CD4-positive, alpha-beta memory T cell (primary cell): ENCODE data around the gene SLC29A1. TPM values are rescaled to one million over a fixed set of nuclear protein-coding genes. Genes with fewer than 3 reads are reported as not detected.

Source experiments
- CTCF ChIA-PET: fragments of 350-600 bp; sonication (Branson Sonifier 250); formaldehyde crosslinking; loops from one replicate; lab custom pipeline; 2021; ENCODE audit warnings: inconsistent platforms; ENCODE audit not compliant: partially characterized antibody; lab: Charles Lee
- POLR2A ChIA-PET: fragments of 350-600 bp; sonication (Branson Sonifier 250); formaldehyde crosslinking; loops from one replicate; lab custom pipeline; 2021; ENCODE audit not compliant: partially characterized antibody; lab: Charles Lee
- DNase-seq, 5 donors: peaks; one replicate each; pipeline versions ENCODE4 v3.0.0 to v3.0.0-alpha.2; 2020 to 2022; ENCODE audit warnings: mixed read lengths in 1 of 5
- H3K27ac ChIP-seq: one replicate; pipeline ENCODE4 v1.7.0; 2013; ENCODE audit warnings: low read depth, low read length
- H3K27me3 ChIP-seq: 2 replicates; pipeline ENCODE4 v1.7.0; 2013; ENCODE audit warnings: mild to moderate bottlenecking, low read length, moderate library complexity; ENCODE audit not compliant: insufficient read depth
- H3K36me3 ChIP-seq: 2 replicates; pipeline ENCODE4 v1.7.0; 2013; ENCODE audit warnings: mild to moderate bottlenecking, low read length, moderate library complexity; ENCODE audit not compliant: insufficient read depth
- H3K4me1 ChIP-seq: 2 replicates; pipeline ENCODE4 v1.7.0; 2013; ENCODE audit warnings: mild to moderate bottlenecking, low read length, moderate library complexity; ENCODE audit not compliant: insufficient read depth
- H3K4me3 ChIP-seq, 2 donors: one replicate each; pipeline ENCODE4 v1.7.0; 2013; ENCODE audit warnings: low read length in 2 of 2, mild to moderate bottlenecking in 1 of 2
- H3K9me3 ChIP-seq, 2 donors: one replicate each; pipeline ENCODE4 v1.7.0; 2013; ENCODE audit warnings: low read length in 2 of 2, control low read depth in 1 of 2; ENCODE audit not compliant: control insufficient read depth in 1 of 2
- H3K27ac Mint-ChIP-seq, 7 donors: one replicate each; pipeline ENCODE4 v1.8.0; 2020 to 2021; ENCODE audit warnings: mixed read lengths in 7 of 7, mild to moderate bottlenecking in 6 of 7, inconsistent platforms in 3 of 7, moderate library complexity in 3 of 7
- H3K27me3 Mint-ChIP-seq, 2 donors: one replicate each; pipeline ENCODE4 v1.8.0; 2020 to 2021; ENCODE audit warnings: mixed read lengths in 2 of 2
- H3K36me3 Mint-ChIP-seq, 2 donors: one replicate each; pipeline ENCODE4 v1.8.0; 2020 to 2021; ENCODE audit warnings: mixed read lengths in 2 of 2, inconsistent platforms in 1 of 2, mild to moderate bottlenecking in 1 of 2
- H3K4me1 Mint-ChIP-seq, 4 donors: one replicate each; pipeline ENCODE4 v1.8.0; 2020 to 2021; ENCODE audit warnings: mixed read lengths in 4 of 4, mild to moderate bottlenecking in 1 of 4
- H3K4me3 Mint-ChIP-seq, 8 donors: one replicate each; pipeline ENCODE4 v1.8.0; 2020 to 2021; ENCODE audit warnings: mixed read lengths in 8 of 8, mild to moderate bottlenecking in 7 of 8, moderate library complexity in 6 of 8, inconsistent platforms in 3 of 8
- H3K9me3 Mint-ChIP-seq, 8 donors: one replicate each; pipeline ENCODE4 v1.8.0; 2020 to 2021; ENCODE audit warnings: mixed read lengths in 8 of 8, mild to moderate bottlenecking in 5 of 8, inconsistent platforms in 3 of 8, moderate library complexity in 1 of 8
- intact Hi-C: fragments of 100-400 bp; cut with micrococcal nuclease; formaldehyde crosslinking; loops from one replicate; pipeline ENCODE4 v1.15.1; 2023
- polyA plus RNA-seq, 2 donors: library from polyadenylated mRNA; unstranded; fragments of 300-500 nt; fragmentation: Illumina TruSeq; gene quantifications; one replicate each; pipeline ENCODE4 v1.2.3, GENCODE V29; 2021
- total RNA-seq, 2 experiments: library from RNA; stranded (reverse); gene quantifications; one replicate each; pipeline ENCODE4 v1.2.3, GENCODE V29; 2021

SLC29A1 gene
- total and polyA plus RNA-seq, 4 experiments from 2014 or later: 2.1 to 3.7 (median 3.2) TPM

DNA sequence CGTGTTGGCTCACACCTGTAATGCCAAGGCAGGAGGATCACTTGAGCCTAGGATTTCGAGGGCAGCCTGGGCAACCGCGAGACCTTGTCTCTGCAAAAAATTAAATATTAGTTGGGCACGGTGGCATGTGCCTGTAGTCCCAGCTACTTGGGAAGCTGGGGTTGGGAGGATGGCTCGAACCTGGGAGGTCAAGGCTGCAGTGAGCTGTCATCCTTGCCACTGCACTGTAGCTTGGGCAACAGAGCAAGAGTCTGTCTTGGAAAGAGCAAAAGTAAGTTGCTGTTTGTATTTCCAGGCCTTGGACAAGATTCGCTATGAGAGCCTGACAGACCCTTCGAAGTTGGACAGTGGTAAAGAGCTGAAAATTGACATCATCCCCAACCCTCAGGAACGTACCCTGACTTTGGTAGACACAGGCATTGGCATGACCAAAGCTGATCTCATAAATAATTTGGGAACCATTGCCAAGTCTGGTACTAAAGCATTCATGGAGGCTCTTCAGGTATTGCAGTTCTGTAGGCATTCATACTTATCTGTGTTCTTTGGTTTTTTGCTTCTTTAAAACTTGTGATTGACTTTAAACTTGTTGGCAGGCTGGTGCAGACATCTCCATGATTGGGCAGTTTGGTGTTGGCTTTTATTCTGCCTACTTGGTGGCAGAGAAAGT is 25.8 kb downstream of the SLC29A1 start:
- Mint-ChIP-seq H3K9me3 (peaks cover 0 to 8% (median 0%) of the 10 kb centered on the region in 8 donors), H3K4me3 (peak overlapping the region; percentile 97 to 100 (median 99)), H3K4me1 (peaks cover 32 to 81% (median 49%) of the 10 kb centered on the region in 4 donors), H3K27me3 (peaks cover 2 to 4% of the 10 kb centered on the region in 2 donors), H3K27ac (peak overlapping the region in 6 of 7 donors; percentile 90 to 99 (median 99)), H3K36me3 (peaks cover 50 to 79% of the 10 kb centered on the region in 2 donors)
- Histone ChIP-seq H3K27ac (peak overlapping the region; percentile 97), H3K4me3 (no peak overlapping the region), H3K9me3 (no peaks in the 10 kb centered on the region), H3K4me1 (peaks cover 33% of the 10 kb centered on the region), H3K36me3 (peaks cover 50% of the 10 kb centered on the region), H3K27me3 (no peaks in the 10 kb centered on the region)
- no peak for DNase-seq
- ChIA-PET POLR2A (interaction anchor here (1.3 to 6.3 kb wide), 5 partner anchors 8 to 77 kb away, joined by 3 to 217 read pairs (median 71); partner anchors contain the start of genes NFKBIE and SLC35B2), CTCF (interaction anchor here (5.5 kb wide), 1 partner anchor 6 kb away, joined by 68 read pairs; the partner anchor contains the start of gene SLC35B2)
- intact Hi-C loops: loop anchor here (5.0 kb wide), 1 partner anchor 612 kb away; the partner anchor contains the start of gene MAD2L1BP

DNA sequence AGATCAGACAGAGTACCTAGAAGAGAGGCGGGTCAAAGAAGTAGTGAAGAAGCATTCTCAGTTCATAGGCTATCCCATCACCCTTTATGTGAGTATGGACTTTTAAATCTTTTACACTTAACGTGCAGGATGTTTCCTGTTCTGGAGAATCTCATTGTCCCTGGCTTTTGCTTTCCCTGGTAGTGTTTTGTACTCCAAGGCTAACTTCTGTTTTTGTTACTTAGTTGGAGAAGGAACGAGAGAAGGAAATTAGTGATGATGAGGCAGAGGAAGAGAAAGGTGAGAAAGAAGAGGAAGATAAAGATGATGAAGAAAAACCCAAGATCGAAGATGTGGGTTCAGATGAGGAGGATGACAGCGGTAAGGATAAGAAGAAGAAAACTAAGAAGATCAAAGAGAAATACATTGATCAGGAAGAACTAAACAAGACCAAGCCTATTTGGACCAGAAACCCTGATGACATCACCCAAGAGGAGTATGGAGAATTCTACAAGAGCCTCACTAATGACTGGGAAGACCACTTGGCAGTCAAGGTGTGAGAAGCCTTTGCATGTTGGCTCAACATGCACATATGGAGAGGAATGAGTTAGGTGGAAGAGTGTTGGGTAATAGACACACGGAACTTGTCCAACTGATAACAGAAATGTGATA is 26.8 kb downstream of the SLC29A1 start:
- CTCF ChIA-PET: interaction anchor here (1.8 to 8.8 kb wide), 4 partner anchors 12 to 79 kb away, joined by 4 to 82 read pairs (median 15); partner anchors contain the start of genes NFKBIE and TMEM151B
- peaks cover 0 to 8% (median 0%) of the 10 kb centered on the region in 8 donors for H3K9me3 Mint-ChIP-seq
- Histone ChIP-seq H3K36me3 (peaks cover 60% of the 10 kb centered on the region), H3K4me3 (no peak overlapping the region), H3K27ac (peak overlapping the region; percentile 10), H3K9me3 (no peaks in the 10 kb centered on the region), H3K4me1 (peaks cover 35% of the 10 kb centered on the region), H3K27me3 (no peaks in the 10 kb centered on the region)
- H3K4me3 Mint-ChIP-seq: peak overlapping the region in 3 of 8 donors; percentile 1 to 63 (median 3)
- POLR2A ChIA-PET: interaction anchor here (0.9 to 5.0 kb wide), 4 partner anchors 12 to 78 kb away, joined by 3 to 71 read pairs (median 7); no protein-coding TSS in a partner anchor
- H3K36me3 Mint-ChIP-seq: peaks cover 50 to 88% of the 10 kb centered on the region in 2 donors
- DNase-seq: no peak
- peaks cover 2 to 4% of the 10 kb centered on the region in 2 donors for H3K27me3 Mint-ChIP-seq
- peaks cover 36 to 89% (median 54%) of the 10 kb centered on the region in 4 donors for H3K4me1 Mint-ChIP-seq
- peak overlapping the region in 6 of 7 donors; percentile 45 to 99 (median 84) for H3K27ac Mint-ChIP-seq
- intact Hi-C loops: no loop called here

DNA sequence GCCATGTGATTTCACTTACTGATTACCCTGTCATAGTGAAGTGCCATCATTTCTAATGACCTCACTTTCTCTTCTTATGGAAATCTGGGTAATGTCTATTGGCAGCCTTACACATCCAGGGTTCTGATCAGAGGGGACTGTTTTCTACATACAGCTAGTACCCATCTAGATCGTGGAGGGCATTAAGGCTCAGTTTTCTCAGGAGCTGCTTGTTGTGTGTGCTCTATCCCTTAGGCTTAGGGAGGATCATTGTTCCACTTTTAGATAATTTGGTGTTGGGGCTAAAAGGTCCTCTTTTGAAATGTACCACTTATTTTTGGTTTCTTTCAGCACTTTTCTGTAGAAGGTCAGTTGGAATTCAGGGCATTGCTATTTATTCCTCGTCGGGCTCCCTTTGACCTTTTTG is 27.3 kb downstream of the SLC29A1 start:
- H3K4me1 Mint-ChIP-seq: peaks cover 37 to 89% (median 53%) of the 10 kb centered on the region in 4 donors
- Histone ChIP-seq H3K36me3 (peaks cover 63% of the 10 kb centered on the region), H3K27ac (peak overlapping the region; percentile 10), H3K27me3 (no peaks in the 10 kb centered on the region), H3K4me3 (no peak overlapping the region), H3K4me1 (peaks cover 37% of the 10 kb centered on the region), H3K9me3 (no peaks in the 10 kb centered on the region)
- DNase-seq: no peak
- ChIA-PET CTCF (interaction anchor here (0.6 to 8.8 kb wide), 6 partner anchors 11 to 79 kb away, joined by 3 to 82 read pairs (median 7); partner anchors contain the start of genes NFKBIE and TMEM151B), POLR2A (interaction anchor here (0.9 to 3.6 kb wide), 4 partner anchors 12 to 27 kb away, joined by 3 to 11 read pairs (median 6); partner anchors contain the start of gene SLC29A1)
- peaks cover 2 to 4% of the 10 kb centered on the region in 2 donors for H3K27me3 Mint-ChIP-seq
- H3K4me3 Mint-ChIP-seq: no peak overlapping the region
- H3K9me3 Mint-ChIP-seq: peaks cover 0 to 8% (median 0%) of the 10 kb centered on the region in 8 donors
- H3K36me3 Mint-ChIP-seq: peaks cover 50 to 90% of the 10 kb centered on the region in 2 donors
- intact Hi-C loops: no loop called here
- H3K27ac Mint-ChIP-seq: peak overlapping the region in 1 of 7 donors; percentile 99

DNA sequence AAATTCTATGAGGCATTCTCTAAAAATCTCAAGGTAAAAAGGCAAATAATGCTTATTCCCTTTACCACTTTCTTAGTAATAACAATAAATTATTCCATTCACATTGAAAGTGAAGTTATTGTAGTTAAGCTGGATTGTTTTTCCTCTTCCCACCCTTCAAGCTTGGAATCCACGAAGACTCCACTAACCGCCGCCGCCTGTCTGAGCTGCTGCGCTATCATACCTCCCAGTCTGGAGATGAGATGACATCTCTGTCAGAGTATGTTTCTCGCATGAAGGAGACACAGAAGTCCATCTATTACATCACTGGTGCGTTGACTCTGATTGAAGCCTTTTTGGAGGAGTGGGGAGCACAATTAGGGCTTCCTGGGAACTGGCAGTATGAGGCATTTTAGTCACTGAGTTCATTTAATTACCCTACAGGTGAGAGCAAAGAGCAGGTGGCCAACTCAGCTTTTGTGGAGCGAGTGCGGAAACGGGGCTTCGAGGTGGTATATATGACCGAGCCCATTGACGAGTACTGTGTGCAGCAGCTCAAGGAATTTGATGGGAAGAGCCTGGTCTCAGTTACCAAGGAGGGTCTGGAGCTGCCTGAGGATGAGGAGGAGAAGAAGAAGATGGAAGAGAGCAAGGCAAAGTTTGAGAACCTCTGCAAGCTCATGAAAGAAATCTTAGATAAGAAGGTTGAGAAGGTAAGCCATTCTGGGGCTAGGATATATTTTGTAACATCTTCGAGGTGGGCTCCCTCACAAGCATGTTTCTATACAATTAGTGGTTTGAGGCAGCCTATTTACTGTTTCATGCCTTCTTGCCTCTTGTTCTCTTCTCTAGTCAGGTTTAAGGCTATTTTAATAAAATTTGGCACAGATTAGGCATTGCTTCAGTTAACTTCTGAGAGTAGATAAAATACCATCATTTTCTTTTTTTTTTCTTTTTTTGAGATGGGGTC is 28.5 kb downstream of the SLC29A1 start:
- Histone ChIP-seq H3K4me1 (peaks cover 45% of the 10 kb centered on the region), H3K36me3 (peaks cover 63% of the 10 kb centered on the region), H3K4me3 (no peak overlapping the region), H3K27me3 (no peaks in the 10 kb centered on the region), H3K27ac (no peak overlapping the region), H3K9me3 (no peaks in the 10 kb centered on the region)
- H3K4me3 Mint-ChIP-seq: peak overlapping the region in 2 of 8 donors; percentile 13 to 55
- H3K27me3 Mint-ChIP-seq: peaks cover under 1 to 3% of the 10 kb centered on the region in 2 donors
- peak overlapping the region in 4 of 7 donors; percentile 82 to 99 (median 84) for H3K27ac Mint-ChIP-seq
- intact Hi-C loops: no loop called here
- H3K9me3 Mint-ChIP-seq: peaks cover 0 to 11% (median 0%) of the 10 kb centered on the region in 8 donors
- H3K4me1 Mint-ChIP-seq: peaks cover 45 to 93% (median 60%) of the 10 kb centered on the region in 4 donors
- POLR2A ChIA-PET: interaction anchor here (0.9 to 3.6 kb wide), 3 partner anchors 10 to 28 kb away, joined by 3 to 11 read pairs (median 9); partner anchors contain the start of gene SLC29A1
- no peak for DNase-seq
- CTCF ChIA-PET: interaction anchor here (1.0 to 8.8 kb wide), 8 partner anchors 10 to 81 kb away, joined by 3 to 82 read pairs (median 4); partner anchors contain the start of genes NFKBIE and TMEM151B
- H3K36me3 Mint-ChIP-seq: peaks cover 50 to 91% of the 10 kb centered on the region in 2 donors

DNA sequence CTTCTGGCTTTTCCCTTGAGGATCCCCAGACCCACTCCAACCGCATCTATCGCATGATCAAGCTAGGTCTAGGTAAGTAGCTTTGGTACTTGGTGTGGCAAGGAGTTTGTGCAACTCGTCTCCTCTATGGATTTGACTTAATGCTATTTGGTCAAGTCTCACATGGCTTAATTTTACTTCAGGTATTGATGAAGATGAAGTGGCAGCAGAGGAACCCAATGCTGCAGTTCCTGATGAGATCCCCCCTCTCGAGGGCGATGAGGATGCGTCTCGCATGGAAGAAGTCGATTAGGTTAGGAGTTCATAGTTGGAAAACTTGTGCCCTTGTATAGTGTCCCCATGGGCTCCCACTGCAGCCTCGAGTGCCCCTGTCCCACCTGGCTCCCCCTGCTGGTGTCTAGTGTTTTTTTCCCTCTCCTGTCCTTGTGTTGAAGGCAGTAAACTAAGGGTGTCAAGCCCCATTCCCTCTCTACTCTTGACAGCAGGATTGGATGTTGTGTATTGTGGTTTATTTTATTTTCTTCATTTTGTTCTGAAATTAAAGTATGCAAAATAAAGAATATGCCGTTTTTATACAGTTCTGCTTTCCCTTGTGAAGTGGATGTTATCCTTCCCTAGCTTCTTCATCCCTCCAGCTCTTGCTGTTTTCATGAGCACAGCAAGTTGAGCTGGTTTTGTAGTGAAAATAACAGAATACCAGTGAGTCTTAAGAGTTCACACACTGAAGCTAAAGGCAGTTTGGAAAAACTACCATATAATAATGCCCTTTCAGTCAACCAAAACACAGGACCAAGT is 30.1 kb downstream of the SLC29A1 start:
- peaks cover 45% of the 10 kb centered on the region for H3K4me1 ChIP-seq
- H3K27ac ChIP-seq: no peak overlapping the region
- H3K9me3 ChIP-seq: no peaks in the 10 kb centered on the region
- peaks cover 0 to 5% (median 0%) of the 10 kb centered on the region in 8 donors for H3K9me3 Mint-ChIP-seq
- DNase-seq: peak in 4 of 5 donors; percentile 55 to 70 (median 58)
- peak overlapping the region in 1 of 8 donors; percentile 32 for H3K4me3 Mint-ChIP-seq
- peak overlapping the region in 6 of 7 donors; percentile 19 to 81 (median 63) for H3K27ac Mint-ChIP-seq
- POLR2A ChIA-PET: interaction anchor here (1.0 to 4.1 kb wide), 4 partner anchors 9 to 77 kb away, joined by 3 to 21 read pairs (median 8); partner anchors contain the start of gene SLC29A1
- intact Hi-C loops: loop anchor here (1.0 kb wide), 1 partner anchor 81 kb away; no protein-coding TSS in a partner anchor
- CTCF ChIA-PET: interaction anchor here (0.8 to 8.8 kb wide), 11 partner anchors 7 to 122 kb away, joined by 3 to 82 read pairs (median 4); partner anchors contain the start of genes HSP90AB1, NFKBIE and TMEM151B
- no peak overlapping the region for H3K4me3 ChIP-seq
- H3K36me3 ChIP-seq: peaks cover 64% of the 10 kb centered on the region
- no peaks in the 10 kb centered on the region for H3K27me3 ChIP-seq
- peaks cover 47 to 83% of the 10 kb centered on the region in 2 donors for H3K36me3 Mint-ChIP-seq
- peaks cover 45 to 87% (median 61%) of the 10 kb centered on the region in 4 donors for H3K4me1 Mint-ChIP-seq
- H3K27me3 Mint-ChIP-seq: no peaks in the 10 kb centered on the region
